Endothelial cell of umbilical vein (primary cell): ENCODE results near the gene SPAG16. TPM values are rescaled to one million over a fixed set of nuclear protein-coding genes. Genes with fewer than 3 reads are reported as not detected.

Experiments
- BruUV-seq: library from RNA; stranded (reverse); fragments of 400-500 nt; replicated peaks from 2 replicates; lab custom pipeline; 2021; lab: Mats Ljungman, UMichigan
- CTCF ChIA-PET: fragments of 300-600, 350-600 bp; sonication (Branson Sonifier 250); formaldehyde crosslinking; loops from one replicate; lab custom pipeline; 2021; ENCODE audit warnings: antibody characterized with exemption, inconsistent platforms; lab: Charles Lee
- POLR2A ChIA-PET: fragments of 300-600, 350-600 bp; sonication (Branson Sonifier 250); formaldehyde crosslinking; loops from one replicate; lab custom pipeline; 2021; ENCODE audit warnings: antibody characterized with exemption, inconsistent platforms; lab: Charles Lee
- DNase-seq: peaks from one replicate; pipeline ENCODE4 v3.0.0-alpha.2; 2011; ENCODE audit warnings: low read depth, low spot score
- FAIRE-seq: peaks from 2 replicates; lab custom pipeline; 2011; peaks lifted over from hg19 to GRCh38; lab: Jason Lieb, UNC
- H2AFZ ChIP-seq: 2 replicates; pipeline ENCODE4 v1.6.0; 2012; ENCODE audit warnings: low read depth, low read length, control low read depth, inconsistent platforms
- H3K27ac ChIP-seq: 2 replicates; pipeline ENCODE4 v1.5.1; 2011; ENCODE audit warnings: low read depth, mild to moderate bottlenecking, control low read depth, low read length, moderate library complexity; ENCODE audit not compliant: insufficient read depth
- H3K27me3 ChIP-seq, 2 experiments: 2 replicates each; pipeline versions ENCODE4 v1.6.0 to v1.6.1; 2011; ENCODE audit warnings: low read length in 2 of 2, mixed read lengths in 1 of 2; ENCODE audit not compliant: control insufficient read depth in 2 of 2, insufficient read depth in 2 of 2
- H3K36me3 ChIP-seq, 2 experiments: 2 replicates in 1 of 2; 3 replicates in 1 of 2; pipeline ENCODE4 v1.5.1; 2011; ENCODE audit warnings: low read length in 2 of 2, mild to moderate bottlenecking in 1 of 2, moderate library complexity in 1 of 2; ENCODE audit not compliant: control insufficient read depth in 2 of 2, insufficient read depth in 2 of 2; ENCODE audit errors: extremely low read depth in 1 of 2
- H3K4me1 ChIP-seq: 3 replicates; pipeline ENCODE4 v1.5.1; 2011; ENCODE audit warnings: mild to moderate bottlenecking, low read length; ENCODE audit not compliant: control insufficient read depth, insufficient read depth; ENCODE audit errors: extremely low read depth
- H3K4me2 ChIP-seq: 2 replicates; pipeline ENCODE4 v1.6.1; 2011; ENCODE audit warnings: low read length, control low read depth, mixed read lengths; ENCODE audit not compliant: insufficient read depth
- H3K4me3 ChIP-seq, 3 experiments: fragments of 200-600 bp in 1 of 3; sonication (generic), shearing (Covaris generic) in 1 of 3; replicated peaks in 1 of 3; 2 replicates each; pipeline ENCODE4 v1.5.1; 2011 to 2016; ENCODE audit warnings: control low read depth in 3 of 3, low read length in 3 of 3, mild to moderate bottlenecking in 2 of 3, inconsistent platforms in 1 of 3, low read depth in 1 of 3, moderate library complexity in 1 of 3; ENCODE audit not compliant: insufficient read depth in 1 of 3
- H3K79me2 ChIP-seq: 2 replicates; pipeline ENCODE4 v1.6.0; 2012; ENCODE audit warnings: low read length, inconsistent platforms; ENCODE audit not compliant: control insufficient read depth, insufficient read depth
- H3K9ac ChIP-seq: replicated peaks from 2 replicates; pipeline ENCODE3; 2011; ENCODE audit warnings: low read length, control low read depth; ENCODE audit not compliant: insufficient read depth; ENCODE audit errors: extremely low read depth
- H3K9me1 ChIP-seq: replicated peaks from 3 replicates; pipeline ENCODE4 v1.6.0; 2011; ENCODE audit warnings: mild to moderate bottlenecking, low read length; ENCODE audit not compliant: control insufficient read depth, insufficient read depth; ENCODE audit errors: extremely low read depth
- H3K9me3 ChIP-seq: replicated peaks from 2 replicates; pipeline ENCODE4 v1.5.1; 2012; ENCODE audit warnings: low read length, inconsistent platforms; ENCODE audit not compliant: control insufficient read depth, insufficient read depth
- H4K20me1 ChIP-seq: replicated peaks from 2 replicates; pipeline ENCODE3; 2011; ENCODE audit warnings: mild to moderate bottlenecking, low read length; ENCODE audit not compliant: control insufficient read depth, insufficient read depth; ENCODE audit errors: extremely low read depth
- CTCF ChIP-seq, 2 donors: IDR thresholded peaks; 1 replicate in 1 of 2; 2 replicates in 1 of 2; pipeline ENCODE4 v1.5.1; 2011; ENCODE audit warnings: low read length in 2 of 2, mild to moderate bottlenecking in 2 of 2, moderate library complexity in 2 of 2, control low read depth in 1 of 2, inconsistent platforms in 1 of 2, low read depth in 1 of 2; ENCODE audit not compliant: insufficient read depth in 1 of 2; ENCODE audit errors: extremely low read depth in 1 of 2
- EZH2 ChIP-seq: IDR thresholded peaks from 2 replicates; pipeline ENCODE4 v1.6.1; 2012; ENCODE audit warnings: borderline replicate concordance, low read depth, mild to moderate bottlenecking, moderate library complexity, low read length, inconsistent platforms; ENCODE audit not compliant: severe bottlenecking
- FOS ChIP-seq: IDR thresholded peaks from 2 replicates; pipeline ENCODE4 v1.6.1; 2011; ENCODE audit warnings: mild to moderate bottlenecking, low read length, moderate library complexity, borderline replicate concordance; ENCODE audit not compliant: insufficient read depth
- GATA2 ChIP-seq: IDR thresholded peaks from 2 replicates; pipeline ENCODE4 v1.7.0; 2011; ENCODE audit warnings: low read depth, mild to moderate bottlenecking, moderate library complexity, mixed read lengths, low read length; ENCODE audit not compliant: insufficient read length, insufficient read depth
- JUN ChIP-seq: IDR thresholded peaks from 2 replicates; pipeline ENCODE4 v1.6.1; 2011; ENCODE audit warnings: borderline replicate concordance, low read depth; ENCODE audit not compliant: insufficient read length, insufficient read depth
- MAX ChIP-seq: IDR thresholded peaks from 2 replicates; pipeline ENCODE4 v1.6.1; 2011; ENCODE audit not compliant: insufficient read depth, insufficient read length
- MYC ChIP-seq: IDR thresholded peaks from one replicate; pipeline ENCODE4 v1.6.1; 2011; ENCODE audit warnings: mild to moderate bottlenecking, low read depth, low read length
- POLR2A ChIP-seq: IDR thresholded peaks from 2 replicates; pipeline ENCODE4 v1.6.1; 2012; ENCODE audit warnings: low read depth, mild to moderate bottlenecking, control low read depth, low read length
- POLR2AphosphoS5 ChIP-seq: IDR thresholded peaks from 2 replicates; pipeline ENCODE4 v1.6.1; 2012; ENCODE audit warnings: low read depth, mild to moderate bottlenecking, control low read depth, low read length, moderate library complexity; ENCODE audit not compliant: insufficient read depth
- dilution Hi-C: fragments of 300-500 bp; cut with MboI; formaldehyde crosslinking; loops from one replicate; pipeline ENCODE4 v1.15.0; 2019; ENCODE audit warnings: low sequenced_read_pairs; ENCODE audit not compliant: extremely low pct_ligation_motif_present
- intact Hi-C: fragments of 100-400 bp; cut with micrococcal nuclease; formaldehyde crosslinking; loops from one replicate; pipeline ENCODE4 v1.10.0; 2022
- polyA plus RNA-seq, 4 experiments: library from polyadenylated mRNA; depleted of rRNA in 3 of 4; stranded (reverse) in 3 of 4; unstranded in 1 of 4; fragments of >200 nt; gene quantifications; 2 replicates each; pipeline versions ENCODE4 v1.2.1 to v1.2.3, GENCODE V29; 2011 to 2012; ENCODE audit warnings: missing spikeins in 1 of 4
- total RNA-seq: library from RNA; stranded (reverse); gene quantifications from 2 replicates; pipeline ENCODE4 v1.2.3, GENCODE V29; 2021

Gene SPAG16
- total and polyA plus RNA-seq, 2 donors (not counting 3 experiments of a cell fraction or from before 2014, with no cell fraction given), result 4.0 to 7.7 TPM

GRCh38 chr2:214035091-214035852 is 751.0 kb downstream of the SPAG16 start:
- H3K4me2 ChIP-seq, result no peak overlapping the region
- no TSS peak for BruUV-seq
- H3K9ac ChIP-seq, result no peak overlapping the region
- H3K27ac ChIP-seq, result no peak overlapping the region
- no peaks in the 10 kb centered on the region for H3K36me3 ChIP-seq
- DNase-seq (no peak), FAIRE-seq (no peak)
- no peaks in the 10 kb centered on the region for H3K27me3 ChIP-seq
- H3K4me1 ChIP-seq, result no peaks in the 10 kb centered on the region
- intact Hi-C loops (no loop called here), dilution Hi-C loops (no loop called here)
- H3K4me3 ChIP-seq, result no peak overlapping the region
- H4K20me1 ChIP-seq, result no peaks in the 10 kb centered on the region
- H3K79me2 ChIP-seq, result no peaks in the 10 kb centered on the region
- no peak overlapping the region for H2AFZ ChIP-seq
- ChIA-PET POLR2A (no interaction called here), CTCF (interaction anchor here (1.1 kb wide), 1 partner anchor 9 kb away, joined by 3 read pairs; no protein-coding TSS in a partner anchor)
- no peaks in the 10 kb centered on the region for H3K9me1 ChIP-seq
- H3K9me3 ChIP-seq, result no peaks in the 10 kb centered on the region
- TF ChIP-seq MAX, result no peak
- TF ChIP-seq GATA2, result no peak
- no peak for TF ChIP-seq EZH2
- TF ChIP-seq POLR2A, result no peak
- TF ChIP-seq FOS, result no peak
- no peak for TF ChIP-seq JUN
- TF ChIP-seq MYC, result no peak
- TF ChIP-seq CTCF (IDR thresholded peaks at IDR 0.05; ENCODE audit: extremely low read depth in 1 of 2, insufficient read depth in 1 of 2, low read depth in 1 of 2, low read length in 2 of 2), result no peak
- TF ChIP-seq POLR2AphosphoS5, result no peak
